NOMO-1 treated with DMSO at 0.1 percent for 48 hours (cell line): Measurements from ENCODE around the gene COG6.

Experiments
- DNase-seq: peaks from one replicate; lab custom pipeline; 2025; ENCODE audit not compliant: unreplicated experiment; lab: John Stamatoyannopoulos, UW

Gene COG6

DNA sequence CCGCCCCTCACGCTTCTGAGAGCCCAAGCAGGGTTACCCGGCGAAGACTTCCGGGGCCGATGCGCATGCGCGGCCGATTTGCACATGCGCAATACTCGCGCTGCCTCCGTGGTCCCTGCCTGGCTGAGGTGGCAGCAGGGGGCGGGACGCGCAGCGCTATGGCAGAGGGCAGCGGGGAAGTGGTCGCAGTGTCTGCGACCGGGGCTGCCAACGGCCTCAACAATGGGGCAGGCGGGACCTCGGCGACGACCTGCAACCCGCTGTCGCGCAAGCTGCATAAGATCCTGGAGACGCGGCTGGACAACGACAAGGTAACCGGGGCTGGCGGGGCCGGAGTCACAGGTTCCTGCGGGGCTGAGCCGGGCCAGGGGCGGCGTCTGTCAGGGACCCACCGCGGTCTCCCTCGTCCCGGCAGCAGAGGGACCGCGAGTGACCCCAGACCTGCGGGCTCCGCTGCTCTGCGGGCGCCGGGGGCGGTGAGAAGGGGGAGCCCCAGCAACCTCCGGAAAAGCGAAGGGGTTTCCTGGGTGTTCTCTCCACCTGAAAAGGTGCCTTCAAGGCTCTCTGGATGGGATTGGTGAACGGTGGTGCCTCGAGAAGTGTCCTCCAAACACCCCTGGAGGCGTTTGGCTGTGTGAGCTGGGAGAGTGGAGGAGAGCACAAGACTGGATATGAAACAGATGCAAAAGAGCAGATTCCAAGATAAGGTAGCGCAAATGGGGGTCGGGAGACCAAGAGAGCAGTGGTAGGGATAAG lies at the start of gene COG6:
Gene COG6 (plus strand): TSS at position 94 of the 756 bp plus-strand sequence. CDS start 65 bp downstream, at position 159.
- DNase-seq: peak; percentile 64

DNA sequence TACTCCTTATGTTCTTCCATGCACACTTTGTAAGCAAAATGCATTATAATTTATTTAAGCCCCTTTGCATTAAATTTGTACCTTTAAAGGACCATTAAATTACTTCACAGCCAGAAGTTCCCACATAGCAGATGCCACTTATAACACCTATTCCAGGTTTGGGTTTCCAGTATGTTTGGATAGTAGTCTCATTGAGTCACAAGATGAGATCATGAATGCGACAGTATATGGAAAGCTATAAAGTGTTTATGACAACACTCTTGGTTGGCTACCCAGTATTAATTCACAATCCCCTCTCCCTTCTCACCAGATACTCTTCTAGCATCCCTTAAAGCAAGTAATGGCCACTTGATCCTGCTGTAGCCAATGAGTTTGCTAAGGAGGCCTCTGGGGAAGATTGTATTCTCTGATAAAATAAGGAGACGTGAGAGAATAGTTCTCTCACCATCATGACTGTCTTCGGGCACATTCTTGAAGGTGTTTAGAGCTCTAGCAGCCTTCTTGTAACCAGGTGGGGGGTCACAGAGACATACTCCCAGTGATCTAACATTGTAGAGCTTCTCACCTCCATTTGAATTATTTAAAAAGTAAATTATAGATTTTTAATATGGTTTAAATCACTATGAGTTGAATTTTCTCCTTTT lies 49.7 kb upstream of the COG6 start:
- no peak for DNase-seq

DNA sequence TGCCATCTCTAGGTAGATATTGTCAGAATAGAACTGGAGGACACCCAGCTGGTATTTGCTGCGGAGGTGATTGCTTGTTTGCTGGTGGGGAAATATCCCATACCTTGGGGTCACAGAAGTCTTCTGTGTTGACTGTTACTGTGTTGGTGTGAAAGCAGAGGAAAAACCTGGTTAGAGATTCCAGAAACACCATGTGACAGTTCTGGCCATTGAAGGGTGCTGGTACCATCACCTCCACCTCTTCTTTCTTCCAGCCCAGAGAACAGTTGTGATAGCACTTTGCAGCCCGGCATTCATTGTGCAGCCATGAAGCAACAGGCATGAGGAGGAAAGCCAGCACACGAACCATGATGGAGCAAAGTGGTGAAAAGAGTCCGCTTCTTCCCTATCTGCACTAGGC lies 47.6 kb upstream of the COG6 start:
- DNase-seq: no peak

DNA sequence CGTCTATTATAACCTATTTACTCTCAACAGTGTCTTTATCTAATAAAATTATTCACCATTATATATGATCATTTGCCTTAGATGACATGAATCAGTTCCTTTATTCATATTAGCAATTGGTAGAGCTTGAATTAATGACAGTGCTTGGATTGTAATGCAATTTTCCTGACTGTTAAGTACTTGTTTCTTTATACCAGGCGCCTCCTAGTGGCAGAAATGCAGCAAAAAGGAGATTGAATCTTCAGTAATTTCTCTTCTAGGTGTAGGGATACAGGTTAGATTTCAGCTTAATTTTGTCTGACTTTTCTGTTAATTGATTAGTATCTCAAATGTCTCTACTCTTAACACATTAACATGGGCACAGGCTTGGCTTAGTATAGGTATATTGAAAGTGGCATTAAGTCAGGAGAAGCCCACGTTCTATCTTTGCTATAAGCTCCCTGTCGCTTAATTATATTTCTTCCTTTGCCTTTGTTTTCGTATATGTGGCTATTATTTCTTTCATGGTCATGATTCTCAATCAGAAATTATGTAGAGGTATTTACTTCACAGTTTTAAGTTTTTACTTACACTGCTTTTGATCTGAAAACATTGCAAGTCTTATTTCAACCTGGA lies 43.3 kb upstream of the COG6 start:
- DNase-seq: peak; percentile 47

DNA sequence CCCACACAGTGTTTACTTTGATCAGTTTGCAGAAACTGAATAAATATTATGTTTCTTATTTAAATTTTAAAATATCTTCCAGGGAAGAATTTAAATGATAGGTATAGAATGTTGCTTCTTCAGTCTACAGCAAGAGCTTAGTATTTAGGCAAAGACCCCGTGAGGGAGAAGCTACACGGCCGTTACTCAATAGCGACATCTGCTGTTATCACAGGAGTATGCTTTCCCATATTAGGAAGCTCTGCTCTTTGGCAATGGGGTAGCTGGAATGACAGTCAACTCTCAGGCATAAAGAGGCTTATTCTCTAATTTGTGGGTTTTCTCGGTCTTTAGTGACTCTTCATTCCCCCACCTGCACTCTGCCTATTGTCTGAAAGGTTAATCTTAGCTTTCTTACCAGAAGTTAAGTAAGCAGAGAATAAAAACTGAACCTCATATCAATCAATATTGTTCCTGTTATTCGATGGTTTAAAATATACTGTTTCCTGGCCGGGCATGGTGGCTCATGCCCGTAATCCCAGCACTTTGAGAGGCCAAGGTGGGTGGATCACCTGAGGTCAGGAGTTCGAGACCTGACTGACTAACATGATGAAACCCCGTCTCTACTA lies 39.3 kb upstream of the COG6 start:
- peak; percentile 67 for DNase-seq

DNA sequence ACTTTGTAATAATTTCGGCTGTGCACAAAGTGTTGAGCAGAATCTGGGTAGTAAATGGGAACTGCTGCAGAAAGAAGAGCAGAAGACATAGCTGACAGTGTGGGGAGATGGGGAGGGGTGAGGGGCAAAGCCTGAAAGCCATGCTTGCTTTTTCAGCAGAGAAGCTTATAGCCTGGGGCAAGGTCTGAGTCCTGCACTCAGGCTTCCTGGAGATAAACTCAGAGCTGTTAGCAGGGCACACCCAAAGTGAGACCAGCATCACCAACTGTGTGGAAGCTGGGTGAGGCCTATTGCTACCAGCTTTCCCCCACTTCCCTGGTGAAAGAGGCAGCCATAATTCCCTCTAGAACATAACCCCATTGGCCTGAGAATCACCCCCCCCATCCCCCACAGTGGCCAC lies 36.9 kb upstream of the COG6 start:
- no peak for DNase-seq

DNA sequence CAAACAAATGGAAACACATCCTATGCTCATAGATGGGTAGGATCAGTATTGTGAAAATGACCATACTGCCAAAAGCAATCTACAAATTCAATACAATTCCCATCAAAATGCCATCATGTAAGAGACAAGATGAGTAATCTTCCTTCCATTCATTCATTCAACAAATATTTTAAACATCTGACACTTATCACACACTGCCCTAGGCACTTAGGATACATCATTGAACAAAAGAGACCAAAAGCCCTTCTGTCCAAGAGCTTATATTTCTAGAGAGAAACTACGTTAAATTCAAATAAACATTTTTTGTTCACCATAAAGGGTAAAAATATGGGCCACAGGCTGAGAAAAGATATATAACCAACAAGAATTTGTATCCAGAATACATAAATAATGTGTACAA lies 32.0 kb upstream of the COG6 start:
- DNase-seq: no peak

DNA sequence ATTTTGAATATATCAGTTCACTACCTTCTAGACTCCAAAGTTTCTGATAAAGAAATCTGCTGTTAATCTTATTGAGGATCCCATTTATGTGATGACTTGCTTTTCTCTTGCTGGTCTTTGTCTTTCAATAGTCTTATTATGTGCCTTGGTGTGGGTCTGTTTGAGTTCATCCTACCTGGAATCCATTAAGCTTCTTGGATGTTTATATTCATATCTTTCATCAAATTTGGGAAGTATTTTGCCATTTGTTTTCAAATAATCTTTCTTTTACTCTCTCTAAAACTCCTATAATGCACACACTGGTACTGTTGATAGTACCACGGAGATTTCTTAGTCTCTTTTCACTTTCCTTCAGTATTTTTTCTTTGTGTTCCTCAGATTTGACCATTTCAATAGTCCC lies 24.2 kb upstream of the COG6 start:
- DNase-seq: no peak

DNA sequence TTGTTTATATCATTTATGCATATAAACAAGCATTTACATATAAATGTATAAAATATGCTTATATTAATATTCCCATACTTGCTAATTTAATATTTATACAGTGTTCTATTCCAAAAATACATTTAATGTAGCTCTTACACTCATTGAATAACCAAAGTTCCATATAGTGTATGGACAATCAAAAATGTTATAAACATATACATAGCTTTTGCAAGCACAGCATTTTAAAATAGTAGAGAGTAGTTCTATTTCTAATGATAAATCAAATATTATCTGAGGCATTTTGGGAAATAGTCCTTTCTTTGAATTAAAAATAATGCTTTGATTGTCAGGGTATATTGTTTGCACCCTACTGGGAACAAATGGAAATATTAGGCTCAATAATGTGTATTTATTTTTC lies 22.5 kb upstream of the COG6 start:
- no peak for DNase-seq

DNA sequence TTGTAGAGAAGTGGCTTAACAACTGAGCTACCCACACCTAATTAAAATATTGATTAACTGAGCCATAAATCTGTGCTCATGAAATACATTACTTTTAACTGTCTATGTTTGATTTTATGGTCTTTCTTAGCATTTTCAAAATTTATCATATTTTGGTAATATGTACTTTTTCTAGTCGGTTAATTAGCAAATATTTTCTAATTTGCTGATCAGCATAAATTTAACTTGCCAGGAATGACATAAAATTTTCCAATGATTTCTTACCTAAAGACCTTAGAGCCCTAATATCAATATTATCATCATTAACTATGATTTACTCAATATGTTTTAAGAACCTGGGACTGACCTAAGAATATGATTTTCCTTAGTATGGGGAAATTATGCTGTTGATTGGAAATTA lies 19.9 kb upstream of the COG6 start:
- no peak for DNase-seq

DNA sequence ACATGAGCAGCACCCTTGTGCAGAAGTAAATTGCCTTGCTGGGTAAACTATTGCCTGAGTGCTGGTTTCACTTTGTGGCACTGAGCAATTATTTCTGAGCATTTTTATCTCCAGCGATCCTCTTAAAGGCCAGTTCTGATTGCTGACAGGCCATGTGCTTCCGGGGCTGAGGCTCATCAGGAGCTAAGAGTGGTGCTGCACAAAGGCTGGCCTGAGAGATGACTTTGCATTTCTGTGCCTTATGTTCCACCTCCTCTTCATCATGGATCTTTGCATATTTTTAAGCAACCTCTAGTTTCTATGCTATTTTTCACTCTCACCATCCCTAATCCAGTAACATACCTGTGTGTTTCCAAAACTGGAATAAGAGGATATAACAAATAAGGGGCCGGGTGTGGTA lies 17.6 kb upstream of the COG6 start:
- DNase-seq: no peak

DNA sequence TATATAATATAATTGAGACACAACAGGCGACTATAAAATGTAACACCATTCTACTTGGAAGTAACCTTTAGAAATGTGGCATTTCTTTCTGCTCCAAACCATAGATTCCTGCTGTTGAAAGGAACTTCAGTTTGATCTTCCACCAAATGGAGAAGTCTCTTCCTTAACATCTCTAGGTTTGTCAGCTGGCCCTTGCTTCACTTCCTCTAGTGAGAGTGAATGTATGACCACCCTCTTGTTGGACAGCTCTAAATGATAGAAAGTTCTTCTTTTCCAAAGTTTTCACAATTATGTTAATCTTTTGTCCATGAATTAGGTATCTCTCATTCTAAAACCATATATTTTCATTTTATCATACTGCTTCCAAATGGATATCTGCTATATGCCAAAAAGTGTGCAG lies 13.8 kb upstream of the COG6 start:
- DNase-seq: peak; percentile 47

DNA sequence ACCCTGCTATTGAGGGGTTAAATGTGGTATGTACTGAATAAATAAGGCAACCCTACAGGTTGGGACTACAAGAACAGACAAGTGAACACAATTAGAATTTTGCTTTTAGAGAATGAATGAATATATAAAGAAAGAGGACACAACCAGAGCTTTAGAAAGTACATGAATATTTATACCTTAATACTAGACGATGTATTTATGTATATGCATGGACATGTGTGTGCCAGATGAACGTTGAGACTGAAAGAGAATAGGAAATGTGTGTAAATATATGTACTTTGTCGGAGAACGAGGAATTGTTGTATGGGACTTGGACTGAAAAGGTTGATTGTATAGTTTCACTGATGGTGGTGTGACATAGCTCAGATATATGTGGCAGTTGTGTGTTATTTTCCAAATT lies 9.3 kb upstream of the COG6 start:
- no peak for DNase-seq

DNA sequence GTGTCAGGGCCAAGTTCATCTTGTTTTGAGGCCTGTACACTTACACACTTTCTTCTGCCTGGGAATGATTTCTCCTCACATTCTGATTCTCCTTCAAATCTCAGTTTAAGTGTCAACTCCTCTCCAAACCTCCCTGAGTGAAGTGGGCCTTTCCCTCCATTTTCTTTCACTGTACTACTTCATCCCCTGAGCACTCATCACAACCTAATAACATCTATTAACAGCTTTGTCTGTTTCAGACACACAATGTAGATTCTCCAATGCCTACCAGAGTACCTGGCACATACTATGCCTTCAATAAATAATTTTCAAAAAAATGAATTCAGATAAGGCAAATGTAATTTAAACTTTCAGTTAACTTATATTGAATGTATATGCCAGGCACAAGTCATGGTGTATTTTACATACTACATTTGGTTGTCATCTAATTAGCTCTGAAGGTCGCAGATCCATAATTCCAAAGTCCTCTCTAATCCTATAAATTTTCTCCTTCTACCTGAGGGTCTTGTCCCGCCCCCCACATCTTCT lies 357 bp upstream of the COG6 start:
- DNase-seq: no peak

DNA sequence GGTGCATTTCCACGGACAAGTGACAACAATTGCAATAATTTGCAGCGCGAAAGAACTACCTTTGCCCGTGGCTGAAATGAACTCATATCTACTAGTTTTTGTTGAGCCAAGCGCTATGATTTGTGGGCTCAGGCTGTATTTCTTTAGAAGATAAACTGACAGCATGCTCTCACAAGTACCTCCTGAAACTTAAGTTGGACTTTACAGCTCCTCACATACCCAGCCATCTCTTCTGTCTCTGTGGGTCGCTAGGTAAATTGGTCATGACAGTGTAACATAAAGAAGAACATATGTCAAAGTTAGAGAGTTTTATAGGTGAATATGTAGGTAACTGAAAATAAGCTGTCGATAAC lies 839 bp downstream of the COG6 start:
- DNase-seq: no peak

DNA sequence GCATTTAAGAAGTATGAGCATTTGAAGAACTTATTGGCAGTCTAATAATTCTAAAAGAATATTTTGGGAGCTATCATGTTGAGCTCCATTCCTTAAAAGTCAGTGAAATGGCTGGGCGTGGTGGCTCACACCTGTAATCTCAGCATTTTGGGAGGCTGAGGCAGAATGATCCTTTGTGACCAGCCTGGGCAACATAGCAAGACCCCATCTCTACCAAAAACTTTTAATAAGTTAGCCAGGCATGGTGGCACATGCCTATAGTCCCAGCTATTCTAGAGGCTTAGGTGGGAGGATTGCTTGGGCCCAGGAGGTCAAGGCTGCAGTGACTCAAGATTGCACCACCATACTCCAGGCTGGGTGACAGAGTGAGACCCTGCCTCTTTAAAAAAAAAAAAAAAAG lies 8.0 kb downstream of the COG6 start:
- DNase-seq: no peak

DNA sequence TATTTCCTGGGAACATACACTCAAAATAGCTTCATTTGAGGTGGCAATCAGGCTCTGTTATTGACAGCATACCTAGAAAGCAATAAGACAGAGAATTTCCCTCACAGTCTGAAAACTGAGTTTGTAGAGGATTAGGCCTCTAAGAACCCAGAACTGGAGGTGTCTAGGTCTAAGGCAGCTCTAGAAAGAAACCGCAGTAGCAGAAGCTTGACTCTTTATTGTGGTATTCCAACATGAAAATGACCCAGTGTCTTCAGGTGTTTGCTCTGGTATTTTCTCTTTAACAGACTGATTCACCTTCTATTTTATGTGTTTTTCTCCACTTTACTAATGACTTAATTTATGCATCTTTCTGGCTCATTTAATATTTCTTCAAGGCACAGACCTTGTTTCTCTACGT lies 8.5 kb downstream of the COG6 start:
- no peak for DNase-seq

DNA sequence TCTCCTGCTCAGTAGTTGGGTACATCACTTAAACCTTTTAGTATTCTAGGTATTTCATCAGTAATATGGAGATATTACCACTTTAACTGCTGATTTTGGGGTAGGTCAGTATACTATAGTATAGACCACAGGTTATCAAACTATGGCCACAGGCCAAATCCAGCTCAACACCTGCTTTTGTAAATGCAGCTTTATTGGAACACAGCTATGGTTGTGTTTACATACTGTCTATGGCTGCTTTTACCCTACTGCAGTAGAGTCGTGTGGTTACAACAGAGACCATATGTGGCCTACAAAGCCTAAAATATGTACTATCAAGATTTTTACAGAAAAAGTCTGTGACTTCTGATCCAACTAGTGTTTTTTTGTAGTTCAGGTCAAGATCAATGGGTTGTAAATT lies 10.3 kb downstream of the COG6 start:
- no peak for DNase-seq

DNA sequence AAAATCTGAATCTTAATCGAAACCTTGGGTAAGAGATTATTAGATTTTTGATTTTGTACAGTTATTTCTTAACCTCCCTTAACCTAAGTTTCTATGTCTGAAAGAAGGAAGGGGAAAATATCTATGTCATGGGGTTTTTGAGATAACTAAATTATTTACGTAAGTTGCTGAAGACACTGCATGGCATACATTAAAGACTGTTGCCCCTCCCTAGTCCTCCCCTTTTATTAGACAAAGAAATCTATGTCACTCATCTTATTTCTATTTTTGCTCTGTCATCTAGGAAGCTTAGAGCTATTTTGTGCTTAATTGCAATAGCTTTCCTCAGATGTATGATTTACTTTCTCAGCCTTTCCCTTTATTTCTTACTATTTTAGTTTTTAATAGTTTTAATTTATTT lies 15.0 kb downstream of the COG6 start:
- no peak for DNase-seq

DNA sequence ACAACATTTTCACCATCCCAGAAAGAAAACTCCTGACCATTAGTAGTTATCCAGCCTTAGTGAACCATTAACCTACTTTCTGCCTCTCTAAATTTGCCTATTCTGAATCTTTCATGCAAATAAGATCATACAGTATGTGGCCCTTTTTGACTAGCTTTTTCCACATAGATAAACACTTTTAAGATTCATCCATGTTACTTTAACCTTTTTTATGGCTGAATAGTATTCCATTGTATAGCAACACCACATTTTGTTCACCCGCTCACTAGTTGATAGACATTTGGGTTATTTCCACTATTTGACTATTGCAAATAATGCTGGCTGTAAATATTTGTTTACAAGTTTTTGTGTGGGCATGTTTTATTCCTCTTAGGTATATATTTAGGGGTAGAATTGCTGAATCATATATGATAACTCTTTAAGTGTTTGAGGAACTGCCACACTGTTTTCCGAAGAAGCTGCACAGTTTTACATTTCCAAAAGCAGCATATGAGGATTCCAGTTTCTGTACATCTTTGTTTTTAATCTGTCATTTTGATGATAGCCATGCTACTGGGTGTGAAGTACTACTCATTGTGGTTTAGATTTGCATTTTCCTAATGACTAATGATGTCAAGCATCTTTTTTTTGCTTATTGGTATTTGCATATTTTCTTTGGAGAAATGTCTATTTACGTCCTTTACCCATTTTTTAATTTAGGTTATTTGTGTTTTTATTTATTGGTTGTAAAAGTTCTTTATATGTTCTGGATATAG lies 17.1 kb downstream of the COG6 start:
- DNase-seq: no peak

DNA sequence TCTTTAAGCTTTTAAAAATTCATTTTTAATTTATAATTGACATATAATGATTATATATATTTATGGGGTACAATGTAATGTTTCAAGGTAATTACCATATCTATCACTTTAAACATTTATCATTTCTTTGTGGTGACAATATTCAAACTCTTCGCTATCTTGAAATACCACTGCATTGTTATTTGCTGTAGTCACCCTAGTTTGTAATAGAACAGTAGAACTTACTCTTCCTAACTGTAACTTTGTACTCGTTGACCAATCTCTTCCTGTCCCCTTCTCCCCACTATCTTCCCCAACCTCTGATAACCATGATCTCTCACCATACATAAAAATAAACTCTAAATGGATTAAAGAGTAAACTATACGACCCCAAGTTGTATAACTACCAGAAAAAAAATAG lies 20.4 kb downstream of the COG6 start:
- DNase-seq: no peak
